SJSA1 (cell line): Measurements from ENCODE around the gene DRG2. TPM values are rescaled to one million over a fixed set of nuclear protein-coding genes. Genes with fewer than 3 reads are reported as not detected.
A peak's percentile ranks its signal among the peaks of the same experiment; 100 is the strongest.

ENCODE experiments used
- DNase-seq, 2 experiments: peaks; one replicate each; pipeline ENCODE4 v3.0.0-alpha.2; 2015 to 2020; ENCODE audit warnings: low spot score in 2 of 2, low read depth in 1 of 2
- H3K27ac ChIP-seq: fragments of 250-450 bp; sonication (Bioruptor Pico); 2 replicates; pipeline ENCODE4 v1.5.1; 2020; ENCODE audit warnings: mild to moderate bottlenecking, moderate library complexity
- H3K27me3 ChIP-seq: fragments of 250-450 bp; sonication (Bioruptor Pico); replicated peaks from 2 replicates; pipeline ENCODE4 v1.5.1; 2020; ENCODE audit warnings: mild to moderate bottlenecking, moderate library complexity
- H3K36me3 ChIP-seq: fragments of 250-450 bp; sonication (Bioruptor Pico); 2 replicates; pipeline ENCODE4 v1.5.1; 2020; ENCODE audit warnings: mild to moderate bottlenecking
- H3K4me1 ChIP-seq: fragments of 250-450 bp; sonication (Bioruptor Pico); replicated peaks from 2 replicates; pipeline ENCODE4 v1.6.1; 2021; ENCODE audit warnings: mild to moderate bottlenecking
- H3K4me3 ChIP-seq: fragments of 250-450 bp; sonication (Bioruptor Pico); 2 replicates; pipeline ENCODE4 v1.5.1; 2020; ENCODE audit warnings: mild to moderate bottlenecking
- H3K9me3 ChIP-seq: fragments of 250-450 bp; sonication (Bioruptor Pico); replicated peaks from 2 replicates; pipeline ENCODE4 v1.5.1; 2020; ENCODE audit warnings: mild to moderate bottlenecking
- total RNA-seq: library from RNA; depleted of rRNA; stranded (reverse); fragments of >200 nt; shearing (Covaris generic); gene quantifications from 2 replicates; pipeline ENCODE4 v1.2.3, GENCODE V29; 2014

The DRG2 gene
- total RNA-seq, 1 experiment from 2014 or later, result 58.1 TPM

DNA sequence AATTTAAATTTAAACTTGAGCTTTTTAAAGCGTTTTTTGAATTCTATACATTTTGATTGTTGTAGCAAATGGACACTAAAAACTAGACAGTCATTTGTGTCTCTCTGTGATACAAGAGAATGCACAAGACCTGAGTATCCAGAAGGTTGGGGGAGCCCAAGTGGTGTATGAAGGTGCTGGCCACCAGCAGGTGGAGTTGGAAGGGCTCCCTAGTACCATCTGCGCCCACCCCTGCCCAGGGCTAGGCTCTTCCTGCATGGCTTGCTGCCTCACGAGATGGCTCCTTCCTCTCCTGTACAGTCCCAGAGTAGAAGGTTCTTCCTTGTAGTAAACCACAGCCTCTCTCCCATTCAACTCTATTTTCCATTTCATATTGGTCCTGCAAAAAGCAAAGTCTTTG is 31.5 kb upstream of the DRG2 start:
- H3K9me3 ChIP-seq, result no peaks in the 10 kb centered on the region
- H3K36me3 ChIP-seq, result no peaks in the 10 kb centered on the region; the same call in 1 of the 2 replicates
- no peaks in the 10 kb centered on the region for H3K27me3 ChIP-seq
- H3K27ac ChIP-seq, result no peak overlapping the region
- DNase-seq, result no peak
- H3K4me1 ChIP-seq, result no peaks in the 10 kb centered on the region
- H3K4me3 ChIP-seq, result no peak overlapping the region

DNA sequence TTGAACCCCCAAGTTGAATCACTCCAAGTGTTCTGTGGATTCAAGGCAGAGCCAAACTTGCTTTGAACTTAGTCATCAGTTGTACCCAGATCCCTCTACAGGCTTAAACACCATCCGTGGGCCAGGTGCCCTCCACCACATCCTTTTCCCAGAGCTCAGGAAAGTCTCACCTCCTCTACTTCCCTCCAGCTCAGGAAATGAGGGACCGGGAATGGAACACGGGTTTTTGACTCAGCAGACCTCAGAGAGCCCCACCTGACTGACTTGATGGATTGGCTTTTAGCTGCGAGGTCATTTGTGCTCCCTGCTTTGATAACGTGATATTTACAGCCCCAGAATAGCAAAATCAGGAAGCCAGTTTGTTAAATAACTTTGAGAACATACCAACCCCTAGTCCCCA is 28.5 kb upstream of the DRG2 start:
- Histone ChIP-seq H3K36me3 (no peaks in the 10 kb centered on the region; the same call in 1 of the 2 replicates), H3K27me3 (no peaks in the 10 kb centered on the region), H3K4me1 (no peaks in the 10 kb centered on the region), H3K9me3 (no peaks in the 10 kb centered on the region), H3K4me3 (no peak overlapping the region), H3K27ac (no peak overlapping the region)
- no peak for DNase-seq

DNA sequence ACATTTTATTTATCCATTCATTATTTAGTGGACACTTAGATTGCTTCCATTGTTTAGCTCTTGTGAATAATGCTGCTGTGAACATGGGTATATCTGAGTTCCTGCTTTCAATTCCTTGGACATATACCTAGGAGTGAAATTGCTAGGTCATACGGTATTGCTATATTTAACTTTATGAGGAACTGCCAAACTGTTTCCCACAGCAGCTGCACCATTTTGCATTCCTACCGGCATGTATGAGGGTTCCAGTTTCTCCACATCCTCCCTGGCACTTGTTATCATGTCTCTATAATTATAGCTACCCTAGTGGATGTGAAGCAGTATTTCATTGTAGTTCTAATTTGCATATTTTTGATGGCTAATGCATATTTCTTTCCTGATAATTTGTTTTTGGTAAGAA is 23.7 kb upstream of the DRG2 start:
- H3K36me3 ChIP-seq, result no peaks in the 10 kb centered on the region
- H3K4me3 ChIP-seq, result no peak overlapping the region
- DNase-seq, result no peak
- no peaks in the 10 kb centered on the region for H3K9me3 ChIP-seq
- H3K27ac ChIP-seq, result no peak overlapping the region
- no peaks in the 10 kb centered on the region for H3K4me1 ChIP-seq
- H3K27me3 ChIP-seq, result no peaks in the 10 kb centered on the region

DNA sequence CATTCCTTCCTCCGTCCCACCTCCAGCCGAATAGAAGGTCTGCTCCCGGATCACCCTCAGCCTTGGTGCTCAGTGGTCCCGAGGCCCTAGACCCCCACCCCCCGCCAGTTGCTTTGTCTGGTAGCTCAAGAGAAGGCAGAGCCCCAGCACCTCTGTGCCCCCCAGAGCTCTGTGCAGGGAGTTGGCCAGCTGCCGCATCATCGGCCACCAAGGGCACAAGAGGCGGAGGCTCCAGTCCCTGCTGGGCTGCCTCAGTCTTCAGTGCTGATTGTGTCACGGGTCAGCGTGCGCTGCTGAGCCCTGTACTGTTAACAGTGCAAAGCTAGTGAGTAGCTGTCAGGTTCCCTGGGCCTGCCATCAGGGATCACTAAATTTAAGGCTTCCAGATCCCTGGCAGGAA is 22.2 kb upstream of the DRG2 start:
- no peak for DNase-seq
- H3K27me3 ChIP-seq, result no peaks in the 10 kb centered on the region
- H3K4me3 ChIP-seq, result no peak overlapping the region
- H3K27ac ChIP-seq, result no peak overlapping the region
- no peaks in the 10 kb centered on the region for H3K9me3 ChIP-seq
- H3K36me3 ChIP-seq, result no peaks in the 10 kb centered on the region
- no peaks in the 10 kb centered on the region; the same call in none of the 2 replicates for H3K4me1 ChIP-seq

DNA sequence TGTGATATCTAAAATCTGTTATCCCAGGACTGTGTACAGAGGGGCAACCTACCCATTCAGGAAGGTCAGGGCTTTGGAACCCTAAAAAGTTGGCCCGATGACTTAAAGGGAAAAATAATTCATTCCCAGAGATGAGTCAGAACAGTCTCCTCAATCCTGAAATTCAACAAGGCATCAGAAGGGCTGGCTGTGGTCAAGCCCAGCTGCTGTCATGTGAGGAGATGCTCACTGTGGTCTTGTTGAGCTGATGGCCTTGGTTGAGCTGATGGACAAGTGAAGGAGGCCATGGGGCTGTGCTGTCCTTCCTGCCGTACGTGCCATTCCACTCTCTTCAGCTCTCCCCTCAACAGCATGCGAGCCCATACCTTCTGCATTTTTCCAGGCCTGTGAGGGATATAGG is 20.9 kb upstream of the DRG2 start:
- Histone ChIP-seq H3K36me3 (no peaks in the 10 kb centered on the region), H3K9me3 (no peaks in the 10 kb centered on the region), H3K27me3 (no peaks in the 10 kb centered on the region), H3K4me3 (no peak overlapping the region), H3K27ac (no peak overlapping the region), H3K4me1 (peaks cover 5% of the 10 kb centered on the region)
- DNase-seq, result no peak

DNA sequence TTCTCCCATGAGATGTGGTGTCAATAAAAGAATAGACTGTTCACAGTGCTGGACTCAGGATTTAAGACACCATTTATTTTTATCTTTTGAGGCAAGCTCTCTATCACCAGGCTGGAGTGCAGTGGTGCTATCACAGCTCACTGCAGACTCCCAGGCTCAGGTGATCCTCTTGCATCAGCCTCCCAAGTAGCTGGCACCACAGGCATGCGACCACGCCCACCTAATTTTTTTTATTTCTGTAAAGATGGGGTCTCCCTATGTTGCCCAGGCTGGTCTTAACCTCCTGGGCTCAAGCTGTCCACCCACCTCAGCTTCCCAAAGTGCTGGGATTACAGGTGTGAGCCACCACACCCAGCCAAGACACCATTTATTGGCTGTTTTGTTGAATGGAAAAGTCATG is 18.6 kb upstream of the DRG2 start:
- no peak for DNase-seq
- Histone ChIP-seq H3K27ac (no peak overlapping the region), H3K9me3 (no peaks in the 10 kb centered on the region), H3K27me3 (no peaks in the 10 kb centered on the region), H3K4me1 (peaks cover 5% of the 10 kb centered on the region), H3K4me3 (no peak overlapping the region), H3K36me3 (no peaks in the 10 kb centered on the region)

DNA sequence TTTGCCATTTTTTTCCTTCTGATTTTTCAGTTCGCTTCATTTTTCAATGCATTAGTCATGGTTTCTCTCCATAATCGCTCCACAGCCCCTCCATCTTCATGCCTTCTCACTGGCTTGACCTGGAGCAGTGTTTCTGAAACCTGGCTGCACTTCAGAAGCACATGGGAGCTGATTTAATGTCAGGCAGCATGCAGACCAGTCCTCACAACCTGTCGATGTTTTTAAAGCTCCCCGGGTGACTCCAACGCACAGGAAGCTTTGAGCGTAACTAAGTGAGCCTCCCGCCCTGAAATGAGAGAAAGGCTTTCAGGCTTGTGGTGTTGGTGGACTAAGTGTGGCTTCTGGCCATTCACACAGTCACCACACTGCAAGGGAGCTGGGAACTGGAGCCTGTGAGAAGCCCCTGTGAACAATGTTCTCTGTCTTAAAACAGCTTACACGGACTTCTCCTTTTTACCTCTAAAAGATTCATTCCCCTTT is 16.8 kb upstream of the DRG2 start:
- Histone ChIP-seq H3K36me3 (no peaks in the 10 kb centered on the region), H3K9me3 (no peaks in the 10 kb centered on the region), H3K4me3 (no peak overlapping the region), H3K27ac (no peak overlapping the region), H3K4me1 (peaks cover 5% of the 10 kb centered on the region), H3K27me3 (no peaks in the 10 kb centered on the region)
- DNase-seq, result no peak

DNA sequence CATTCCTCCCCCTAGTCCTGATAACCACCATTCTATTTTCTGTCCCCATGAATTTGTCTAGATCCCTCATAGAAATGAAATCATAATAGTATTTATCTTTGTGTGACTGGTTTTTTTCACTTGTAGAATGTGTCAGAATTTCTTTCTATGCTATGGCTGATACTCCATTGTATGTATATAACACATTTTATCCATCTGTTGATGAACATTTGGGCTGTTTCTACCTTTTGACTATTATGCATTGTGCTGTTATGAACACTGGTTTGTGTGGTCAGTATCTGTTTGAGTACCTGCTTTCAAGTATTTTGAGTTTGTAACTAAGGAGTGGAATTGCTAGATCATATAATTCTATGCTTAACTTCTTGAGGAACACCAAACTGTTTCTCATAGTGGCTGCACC is 16.0 kb upstream of the DRG2 start:
- no peak overlapping the region for H3K27ac ChIP-seq
- H3K27me3 ChIP-seq, result no peaks in the 10 kb centered on the region
- no peaks in the 10 kb centered on the region for H3K9me3 ChIP-seq
- H3K36me3 ChIP-seq, result no peaks in the 10 kb centered on the region
- peaks cover 5% of the 10 kb centered on the region for H3K4me1 ChIP-seq
- H3K4me3 ChIP-seq, result no peak overlapping the region
- no peak for DNase-seq

DNA sequence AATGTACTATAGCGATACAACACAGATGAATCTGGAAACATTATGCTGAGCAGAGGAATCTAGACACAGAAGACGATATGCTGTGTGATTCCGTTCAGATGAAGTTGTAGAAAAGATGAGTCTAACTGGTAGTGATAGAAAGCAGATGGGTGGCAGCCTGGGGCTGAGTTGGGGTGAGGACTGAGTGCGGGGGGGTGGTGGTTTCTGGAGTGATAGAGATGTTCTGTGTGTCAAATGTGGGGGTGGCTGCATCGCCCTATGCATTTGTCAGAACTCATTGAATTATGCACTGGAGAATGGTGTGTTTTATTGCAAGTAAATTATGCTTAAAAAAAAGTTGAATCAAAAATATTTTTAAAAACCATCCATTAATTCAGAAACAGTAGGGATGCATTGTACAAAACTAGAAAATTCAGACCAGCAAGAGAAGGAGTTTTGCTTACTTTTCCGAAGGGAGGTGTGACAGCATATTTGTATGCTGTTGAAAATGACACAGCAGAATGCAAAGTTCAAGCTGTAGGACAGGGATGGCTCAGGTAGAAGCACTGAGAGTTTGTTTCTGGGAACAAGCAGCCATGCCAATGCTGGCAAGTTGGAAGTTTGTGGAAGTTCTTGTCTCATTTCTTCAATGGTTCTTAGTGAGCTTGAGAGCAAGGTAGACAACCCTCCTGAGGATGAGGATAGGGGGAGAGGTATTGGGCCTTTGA is 13.0 kb upstream of the DRG2 start:
- no peaks in the 10 kb centered on the region for H3K9me3 ChIP-seq
- DNase-seq, result no peak
- no peak overlapping the region for H3K4me3 ChIP-seq
- no peaks in the 10 kb centered on the region for H3K36me3 ChIP-seq
- H3K27ac ChIP-seq, result no peak overlapping the region
- no peaks in the 10 kb centered on the region for H3K27me3 ChIP-seq
- H3K4me1 ChIP-seq, result peaks cover 5% of the 10 kb centered on the region

DNA sequence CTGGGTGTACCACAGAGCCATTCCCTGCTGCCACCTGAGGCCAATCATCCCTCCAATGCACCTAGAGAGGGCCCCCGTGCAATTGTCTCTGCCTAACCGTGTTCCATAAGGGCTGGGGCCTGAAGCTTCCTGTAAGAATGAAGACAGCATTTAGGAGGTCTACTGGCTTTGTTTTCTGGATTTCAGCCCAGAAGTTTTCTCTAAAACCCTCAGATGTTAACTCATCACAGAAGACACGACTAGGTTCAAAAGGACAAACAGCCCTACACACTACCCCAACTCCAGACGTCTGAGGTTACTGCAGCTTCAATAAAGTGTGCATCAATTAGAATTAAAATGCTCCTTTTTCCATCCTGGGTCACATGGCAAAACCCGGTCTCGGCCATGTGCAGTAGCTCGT is 10.8 kb upstream of the DRG2 start:
- no peak overlapping the region for H3K27ac ChIP-seq
- no peak overlapping the region for H3K4me3 ChIP-seq
- H3K27me3 ChIP-seq, result no peaks in the 10 kb centered on the region
- no peak for DNase-seq
- no peaks in the 10 kb centered on the region for H3K36me3 ChIP-seq
- H3K9me3 ChIP-seq, result no peaks in the 10 kb centered on the region
- H3K4me1 ChIP-seq, result no peaks in the 10 kb centered on the region

DNA sequence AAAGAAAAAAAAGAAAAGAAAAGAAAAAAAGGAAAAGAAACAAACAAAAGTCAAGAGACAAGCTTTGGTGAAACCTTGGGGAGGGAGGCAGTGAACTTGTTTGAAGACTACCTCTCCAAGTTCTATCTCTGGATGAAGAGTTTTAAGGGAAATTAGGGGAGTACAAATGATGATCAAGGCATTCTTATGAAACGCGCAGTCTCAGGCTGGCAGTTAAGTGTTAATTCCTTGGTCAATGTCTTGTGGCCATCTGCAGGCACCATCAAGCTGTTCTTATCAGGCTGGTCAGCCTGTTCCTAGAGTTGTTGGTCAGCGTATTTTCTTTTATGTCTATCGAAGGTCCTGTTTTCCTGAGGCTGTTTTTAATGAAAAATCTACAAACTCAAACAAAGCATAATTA is 8.2 kb upstream of the DRG2 start:
- Histone ChIP-seq H3K36me3 (no peaks in the 10 kb centered on the region), H3K27me3 (no peaks in the 10 kb centered on the region), H3K4me1 (no peaks in the 10 kb centered on the region), H3K4me3 (no peak overlapping the region), H3K27ac (no peak overlapping the region), H3K9me3 (no peaks in the 10 kb centered on the region)
- DNase-seq, result no peak

DNA sequence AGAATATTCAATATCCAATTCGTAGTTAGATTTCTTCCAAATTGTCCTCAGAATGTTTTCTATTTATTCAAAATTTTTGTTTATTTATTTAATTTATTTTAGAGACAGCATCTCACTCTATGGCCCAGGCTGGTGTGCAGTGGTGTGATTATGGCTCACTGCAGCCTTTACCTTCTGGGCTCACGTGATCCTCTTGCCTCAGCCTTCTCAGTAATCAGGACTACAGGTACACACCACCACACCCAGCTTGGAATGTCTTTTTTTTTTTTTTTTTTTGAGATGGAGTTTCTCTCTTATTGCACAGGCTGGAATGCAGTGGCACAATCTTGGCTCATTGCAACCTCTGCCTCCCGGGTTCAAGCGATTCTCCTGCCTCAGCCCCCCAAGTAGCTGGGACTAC is 3.5 kb upstream of the DRG2 start:
- DNase-seq, result no peak
- peaks cover 18% of the 10 kb centered on the region for H3K4me1 ChIP-seq
- no peak overlapping the region for H3K4me3 ChIP-seq
- H3K27me3 ChIP-seq, result no peaks in the 10 kb centered on the region
- H3K9me3 ChIP-seq, result no peaks in the 10 kb centered on the region
- H3K36me3 ChIP-seq, result 0 out of 2 replicates have a peak, but pooled peaks cover under 1% of the 10 kb centered on the region
- no peak overlapping the region for H3K27ac ChIP-seq

DNA sequence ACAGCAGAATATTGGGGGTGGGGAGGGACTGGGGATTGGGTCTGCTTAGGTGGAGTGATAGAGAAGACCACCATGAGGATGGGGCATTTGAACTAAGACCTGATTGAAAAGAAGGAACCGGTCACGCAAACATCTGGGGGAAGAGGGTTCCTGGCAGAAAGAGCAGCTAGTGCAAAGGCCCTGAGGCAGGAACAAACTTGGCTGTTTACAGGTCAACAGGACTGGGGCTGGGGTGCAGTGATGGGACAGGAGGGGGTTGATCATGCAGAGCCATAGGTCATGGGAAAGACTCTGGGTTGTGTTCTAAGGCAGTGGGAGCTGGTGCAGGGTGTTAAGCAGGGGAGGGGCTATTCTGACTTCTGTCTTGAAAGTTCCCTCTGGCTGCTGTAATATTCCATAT is 1.9 kb downstream of the DRG2 start:
- Histone ChIP-seq H3K9me3 (no peaks in the 10 kb centered on the region), H3K27me3 (no peaks in the 10 kb centered on the region), H3K4me3 (no peak overlapping the region), H3K27ac (no peak overlapping the region), H3K36me3 (peaks cover 27% of the 10 kb centered on the region), H3K4me1 (peaks cover 20% of the 10 kb centered on the region)
- no peak for DNase-seq

DNA sequence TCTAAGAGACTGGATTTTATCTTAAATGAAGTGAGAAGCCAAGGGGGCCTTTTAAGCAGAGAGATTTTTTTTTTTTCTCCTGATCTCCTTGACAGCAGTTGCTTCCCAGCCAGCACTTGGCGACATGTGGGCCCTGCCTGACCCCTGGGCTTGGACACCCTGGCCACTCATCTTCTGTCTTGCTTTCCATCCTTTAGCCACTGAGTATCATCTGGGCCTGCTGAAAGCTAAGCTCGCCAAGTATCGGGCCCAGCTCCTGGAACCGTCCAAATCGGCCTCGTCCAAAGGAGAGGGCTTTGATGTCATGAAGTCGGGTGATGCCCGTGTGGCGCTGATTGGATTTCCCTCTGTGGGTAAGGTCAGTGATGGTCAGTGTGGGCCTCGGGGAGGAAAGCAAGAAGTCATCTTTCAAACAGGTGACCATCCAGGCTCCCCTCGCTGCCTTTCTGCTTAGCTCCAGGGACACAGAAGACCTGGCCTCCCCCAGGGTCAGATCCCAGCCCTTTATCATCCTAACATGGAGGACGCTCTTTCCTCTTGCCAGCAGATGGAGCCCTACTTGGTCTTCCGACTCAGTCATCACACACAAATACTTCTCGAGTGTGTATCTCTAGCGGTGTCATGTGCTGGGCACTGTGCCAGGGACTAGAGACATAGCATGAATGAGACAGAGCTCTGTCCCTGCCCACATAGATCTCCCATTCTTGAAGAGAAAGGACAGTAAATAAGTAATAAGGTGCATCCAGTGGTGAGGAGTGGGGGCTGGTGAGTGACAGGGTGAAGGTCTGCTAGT is 6.1 kb downstream of the DRG2 start:
- Histone ChIP-seq H3K9me3 (no peaks in the 10 kb centered on the region), H3K27me3 (no peaks in the 10 kb centered on the region), H3K27ac (no peak overlapping the region), H3K4me3 (no peak overlapping the region), H3K36me3 (peaks cover 61% of the 10 kb centered on the region), H3K4me1 (peaks cover 7% of the 10 kb centered on the region)
- peak in 1 of 2 experiments; percentile 70 for DNase-seq
